GM06990 (cell line): ENCODE results near the gene APBB1IP.
"Not testable (repeated sequence)": the region's sequence is repeated elsewhere in the genome, so short reads cannot be mapped to it uniquely, and the experiment has no call there.

Experiments used
- DNase-seq: peaks from one replicate; pipeline ENCODE4 v3.0.0-alpha.2; 2011; ENCODE audit not compliant: insufficient read length; ENCODE audit errors: extremely low read depth
- H3K27me3 ChIP-seq: replicated peaks from 2 replicates; pipeline ENCODE4 v1.6.0; 2011; ENCODE audit warnings: low read length; ENCODE audit not compliant: control insufficient read depth, insufficient read depth
- H3K36me3 ChIP-seq: 2 replicates; pipeline ENCODE4 v1.5.1; 2011; ENCODE audit warnings: low read length; ENCODE audit not compliant: control insufficient read depth, insufficient read depth
- H3K4me3 ChIP-seq: replicated peaks from 2 replicates; pipeline ENCODE4 v1.5.1; 2011; ENCODE audit warnings: low read depth, mild to moderate bottlenecking, control low read depth, low read length
- TF ChIP-seq, protein P1 (sequence below): IDR thresholded peaks from 2 replicates; pipeline ENCODE4 v1.5.1; 2011; ENCODE audit warnings: low read length, control low read depth, mild to moderate bottlenecking, inconsistent platforms; ENCODE audit not compliant: insufficient read depth, poor library complexity, severe bottlenecking

The APBB1IP gene

GRCh38 chr10:26464632-26465280 is 26.6 kb downstream of the APBB1IP start:
- Histone ChIP-seq H3K4me3 (no peak overlapping the region), H3K27me3 (no peaks in the 10 kb centered on the region), H3K36me3 (no peaks in the 10 kb centered on the region)
- TF ChIP-seq, protein P1, sequence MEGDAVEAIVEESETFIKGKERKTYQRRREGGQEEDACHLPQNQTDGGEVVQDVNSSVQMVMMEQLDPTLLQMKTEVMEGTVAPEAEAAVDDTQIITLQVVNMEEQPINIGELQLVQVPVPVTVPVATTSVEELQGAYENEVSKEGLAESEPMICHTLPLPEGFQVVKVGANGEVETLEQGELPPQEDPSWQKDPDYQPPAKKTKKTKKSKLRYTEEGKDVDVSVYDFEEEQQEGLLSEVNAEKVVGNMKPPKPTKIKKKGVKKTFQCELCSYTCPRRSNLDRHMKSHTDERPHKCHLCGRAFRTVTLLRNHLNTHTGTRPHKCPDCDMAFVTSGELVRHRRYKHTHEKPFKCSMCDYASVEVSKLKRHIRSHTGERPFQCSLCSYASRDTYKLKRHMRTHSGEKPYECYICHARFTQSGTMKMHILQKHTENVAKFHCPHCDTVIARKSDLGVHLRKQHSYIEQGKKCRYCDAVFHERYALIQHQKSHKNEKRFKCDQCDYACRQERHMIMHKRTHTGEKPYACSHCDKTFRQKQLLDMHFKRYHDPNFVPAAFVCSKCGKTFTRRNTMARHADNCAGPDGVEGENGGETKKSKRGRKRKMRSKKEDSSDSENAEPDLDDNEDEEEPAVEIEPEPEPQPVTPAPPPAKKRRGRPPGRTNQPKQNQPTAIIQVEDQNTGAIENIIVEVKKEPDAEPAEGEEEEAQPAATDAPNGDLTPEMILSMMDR = no peak
- no peak for DNase-seq

- not testable (repeated sequence) for H3K4me3 ChIP-seq, H3K27me3 ChIP-seq, H3K36me3 ChIP-seq, DNase-seq
Observed at GRCh38 chr10:26466531-26466930, 28.4 kb downstream of the APBB1IP start.

DNA sequence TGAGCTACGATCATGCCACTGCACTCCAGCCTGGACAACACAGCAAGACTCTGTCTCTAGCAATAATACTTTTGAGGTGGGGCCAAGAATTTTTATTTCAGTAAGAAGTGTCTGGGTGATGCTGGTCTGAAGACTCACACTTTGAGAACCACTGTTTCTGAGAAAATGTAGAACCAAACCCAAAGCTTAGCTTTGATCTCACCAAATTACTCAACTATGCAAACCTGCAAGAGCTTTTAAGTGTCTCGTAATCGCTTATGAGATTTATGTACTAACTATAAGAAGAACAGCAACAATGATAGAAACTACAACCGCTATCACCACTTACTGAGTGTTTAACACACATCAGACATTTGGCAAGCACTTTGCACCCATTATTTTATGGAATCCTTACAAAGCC is 29.5 kb downstream of the APBB1IP start:
- Histone ChIP-seq H3K36me3 (no peaks in the 10 kb centered on the region), H3K4me3 (no peak overlapping the region), H3K27me3 (no peaks in the 10 kb centered on the region)
- no peak for DNase-seq
- TF ChIP-seq, protein P1 = no peak

- H3K27me3 ChIP-seq = no peaks in the 10 kb centered on the region
- no peak for DNase-seq
- no peak overlapping the region for H3K4me3 ChIP-seq
- TF ChIP-seq, protein P1 = no peak
- no peaks in the 10 kb centered on the region for H3K36me3 ChIP-seq
Observed at GRCh38 chr10:26468291-26468690, 30.1 kb downstream of the APBB1IP start.

DNA sequence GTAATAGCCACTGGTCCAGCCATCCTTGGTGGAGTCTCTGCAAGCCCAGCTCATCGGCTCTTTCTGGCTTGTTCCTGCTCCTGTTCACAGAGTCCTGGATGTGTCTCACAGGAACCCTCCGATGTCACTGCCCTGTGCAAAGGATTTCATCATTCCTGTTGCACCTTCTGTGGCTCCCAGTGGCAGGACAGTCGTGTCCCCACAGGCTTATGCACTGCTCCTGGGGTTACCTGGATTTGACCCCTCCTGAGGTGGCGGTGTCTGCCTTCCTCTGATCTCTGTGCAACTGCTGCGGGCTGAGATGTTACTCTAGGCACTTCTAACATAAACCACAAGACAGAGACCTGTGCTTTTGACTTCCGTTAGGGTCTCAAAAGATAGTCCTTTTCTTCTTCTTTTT is 30.6 kb downstream of the APBB1IP start:
- no peaks in the 10 kb centered on the region for H3K27me3 ChIP-seq
- TF ChIP-seq, protein P1 = no peak
- peak; percentile 68 for DNase-seq
- H3K36me3 ChIP-seq = no peaks in the 10 kb centered on the region
- H3K4me3 ChIP-seq = no peak overlapping the region

- no peak for DNase-seq
- Histone ChIP-seq H3K36me3 (no peaks in the 10 kb centered on the region), H3K27me3 (no peaks in the 10 kb centered on the region), H3K4me3 (no peak overlapping the region)
- TF ChIP-seq, protein P1 = no peak
Observed at GRCh38 chr10:26472492-26472778, 34.3 kb downstream of the APBB1IP start.
